NT2/D1 (cell line): ENCODE measurements around the gene UBE2Q2.
"Not testable (repeated sequence)": the region's sequence is repeated elsewhere in the genome, so short reads cannot be mapped to it uniquely, and the experiment has no call there.

ENCODE experiments used
- DNase-seq: peaks from one replicate; pipeline ENCODE4 v3.0.0-alpha.2; 2011; ENCODE audit warnings: low read depth, low spot score
- H3K27me3 ChIP-seq: 2 replicates; pipeline ENCODE4 v1.6.0; 2011; ENCODE audit warnings: mild to moderate bottlenecking; ENCODE audit not compliant: insufficient read length, insufficient read depth
- H3K36me3 ChIP-seq: 2 replicates; pipeline ENCODE4 v1.6.1; 2011; ENCODE audit warnings: mild to moderate bottlenecking, low read length, mixed read lengths; ENCODE audit not compliant: insufficient read depth, insufficient read length
- H3K4me1 ChIP-seq: 2 replicates; pipeline ENCODE4 v1.5.1; 2011; ENCODE audit not compliant: insufficient read depth, insufficient read length
- H3K4me3 ChIP-seq: 2 replicates; pipeline ENCODE4 v1.5.1; 2011; ENCODE audit warnings: low read depth; ENCODE audit not compliant: insufficient read length
- H3K9ac ChIP-seq: 2 replicates; pipeline ENCODE4 v1.6.0; 2011; ENCODE audit warnings: low read depth; ENCODE audit not compliant: insufficient read length
- H3K9me3 ChIP-seq: 2 replicates; pipeline ENCODE4 v1.5.1; 2011; ENCODE audit warnings: mild to moderate bottlenecking, low read length; ENCODE audit not compliant: insufficient read depth
- SUZ12 ChIP-seq: IDR thresholded peaks from 2 replicates; pipeline ENCODE4 v1.6.1; 2011; ENCODE audit not compliant: insufficient read length, insufficient read depth; ENCODE audit errors: extremely low read depth
- YY1 ChIP-seq: IDR thresholded peaks from 2 replicates; pipeline ENCODE4 v1.6.1; 2011; ENCODE audit not compliant: insufficient read length, insufficient read depth
- ZNF274 ChIP-seq: IDR thresholded peaks from 2 replicates; pipeline ENCODE4 v1.6.1; 2011; ENCODE audit warnings: mild to moderate bottlenecking, low read depth, low read length

Gene UBE2Q2

DNA sequence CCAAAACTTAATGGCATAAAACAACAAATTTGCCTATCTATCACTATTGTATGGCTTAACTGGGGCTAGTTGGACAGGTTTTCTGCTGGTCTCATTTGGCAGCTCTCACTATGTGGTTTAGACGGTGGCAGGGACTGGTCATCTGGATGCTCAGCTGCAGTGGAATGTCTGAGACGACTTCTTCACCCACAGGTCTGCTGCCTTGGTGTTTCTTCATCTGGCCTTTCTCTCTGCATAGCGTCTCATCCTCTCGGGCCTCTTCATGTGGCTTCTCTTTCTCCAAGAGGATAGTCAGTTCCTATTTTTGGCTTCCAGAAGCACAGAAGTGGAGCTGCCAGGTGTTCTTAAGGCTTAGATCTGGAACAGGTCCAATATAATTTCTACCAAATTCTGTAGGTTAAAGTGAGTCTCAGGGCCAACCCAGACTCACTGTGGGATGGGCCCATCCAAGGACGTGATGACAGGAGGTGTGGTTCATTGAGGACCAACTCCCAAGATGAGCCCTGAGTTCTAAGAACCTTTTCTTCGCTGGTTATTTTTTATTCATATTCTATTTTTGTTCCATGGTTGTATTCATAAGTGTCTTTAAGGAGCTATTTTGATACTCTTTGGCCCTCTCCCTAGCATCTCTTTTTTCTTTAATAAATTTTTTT, 18.6 kb downstream of the UBE2Q2 start:
- H3K9ac ChIP-seq, result no peak overlapping the region
- peaks cover 29% of the 10 kb centered on the region for H3K36me3 ChIP-seq
- no peak for DNase-seq
- H3K4me3 ChIP-seq, result no peak overlapping the region
- H3K9me3 ChIP-seq, result no peaks in the 10 kb centered on the region
- H3K27me3 ChIP-seq, result no peaks in the 10 kb centered on the region
- no peak for TF ChIP-seq ZNF274
- TF ChIP-seq SUZ12, result no peak
- no peak for TF ChIP-seq YY1
- no peaks in the 10 kb centered on the region for H3K4me1 ChIP-seq

DNA sequence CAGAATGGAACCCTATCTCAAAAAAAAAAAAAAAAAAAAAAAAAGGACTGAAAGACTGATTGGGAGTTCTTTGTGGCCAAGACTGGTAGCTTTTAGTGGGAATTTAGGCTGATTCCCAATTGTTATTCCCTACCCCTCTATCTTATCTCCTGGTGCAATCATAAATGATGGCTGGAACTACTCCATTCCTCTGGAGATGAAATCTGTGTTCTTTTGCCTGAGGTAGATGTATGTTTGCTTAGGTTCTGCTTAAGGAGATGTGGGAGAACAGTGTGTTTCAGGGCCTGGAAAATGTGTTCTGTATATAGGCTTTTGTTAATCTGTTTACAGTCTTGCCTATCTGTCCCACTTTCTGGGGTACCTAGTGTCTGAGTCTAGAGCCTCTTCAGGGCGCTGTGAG, 19.5 kb downstream of the UBE2Q2 start:
- Histone ChIP-seq H3K9me3 (no peaks in the 10 kb centered on the region), H3K9ac (no peak overlapping the region), H3K36me3 (peaks cover 27% of the 10 kb centered on the region), H3K4me3 (no peak overlapping the region), H3K27me3 (no peaks in the 10 kb centered on the region), H3K4me1 (no peaks in the 10 kb centered on the region)
- TF ChIP-seq YY1, result no peak
- no peak for TF ChIP-seq ZNF274
- no peak for TF ChIP-seq SUZ12
- no peak for DNase-seq

DNA sequence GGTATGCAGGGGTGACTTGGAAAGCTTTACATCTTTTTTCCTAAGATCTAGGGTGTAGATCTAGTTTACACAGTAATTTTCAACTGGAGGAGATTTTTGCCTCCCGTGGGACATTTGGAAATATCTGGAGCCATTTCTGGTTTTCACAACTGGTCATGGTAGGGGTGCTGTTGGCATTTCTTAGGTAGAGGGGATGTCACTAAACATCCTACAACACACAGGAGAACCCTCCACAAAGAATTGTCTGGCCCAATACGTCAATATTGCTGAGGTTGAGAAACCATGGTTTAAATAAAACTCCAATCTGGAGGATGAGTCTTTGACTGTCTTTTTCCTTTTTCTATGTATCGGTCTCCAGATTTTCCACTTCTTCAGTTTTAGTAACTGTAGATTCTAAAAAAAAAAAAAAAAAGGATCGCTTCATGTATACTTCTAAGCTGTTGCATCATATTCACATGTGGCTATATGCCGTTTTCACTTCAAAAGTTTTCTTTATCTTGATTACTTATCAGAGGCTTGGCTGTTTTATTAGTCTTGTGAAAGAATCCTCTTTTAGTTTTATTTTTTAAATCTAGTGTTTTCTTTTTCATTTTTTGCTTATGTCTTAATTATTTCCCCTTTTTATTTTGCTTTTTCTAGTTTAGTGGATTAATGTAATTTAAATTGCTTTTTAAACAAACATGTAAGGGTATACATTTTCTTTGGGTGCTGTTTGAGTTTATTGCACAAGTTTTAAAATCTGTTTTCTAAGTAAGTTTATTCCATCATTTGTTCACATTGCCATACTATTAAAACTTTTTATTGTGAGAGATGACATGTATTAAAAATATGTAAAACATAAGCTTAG, 21.2 kb downstream of the UBE2Q2 start:
- no peak overlapping the region for H3K9ac ChIP-seq
- H3K9me3 ChIP-seq, result no peaks in the 10 kb centered on the region
- no peak for DNase-seq
- peaks cover 27% of the 10 kb centered on the region for H3K36me3 ChIP-seq
- no peaks in the 10 kb centered on the region for H3K27me3 ChIP-seq
- no peak overlapping the region for H3K4me3 ChIP-seq
- no peaks in the 10 kb centered on the region for H3K4me1 ChIP-seq
- TF ChIP-seq YY1 (no peak), ZNF274 (no peak), SUZ12 (no peak)

DNA sequence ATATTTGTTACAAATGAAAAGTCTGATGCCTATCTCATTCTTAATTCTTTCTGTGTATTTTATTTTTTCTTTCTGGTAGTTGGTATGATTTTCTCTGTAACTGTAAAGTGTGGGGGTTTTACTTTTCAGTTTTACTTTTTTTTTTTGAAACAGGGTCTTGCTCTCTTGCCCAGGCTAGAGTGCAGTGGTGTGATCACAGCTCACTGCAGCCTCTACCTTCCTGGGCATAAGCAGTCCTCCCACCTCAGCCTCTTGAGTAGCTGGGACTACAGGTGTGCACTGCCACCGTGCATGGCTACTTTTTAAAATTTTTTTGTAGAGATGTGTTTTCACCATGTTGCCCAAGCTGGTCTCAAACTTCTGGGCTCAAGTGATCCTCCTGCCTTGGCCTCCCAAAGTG, 22.8 kb downstream of the UBE2Q2 start:
- not testable (repeated sequence) for DNase-seq, H3K4me1 ChIP-seq, H3K4me3 ChIP-seq, H3K27me3 ChIP-seq, H3K9ac ChIP-seq, H3K9me3 ChIP-seq
- peaks cover 20% of the 10 kb centered on the region for H3K36me3 ChIP-seq

DNA sequence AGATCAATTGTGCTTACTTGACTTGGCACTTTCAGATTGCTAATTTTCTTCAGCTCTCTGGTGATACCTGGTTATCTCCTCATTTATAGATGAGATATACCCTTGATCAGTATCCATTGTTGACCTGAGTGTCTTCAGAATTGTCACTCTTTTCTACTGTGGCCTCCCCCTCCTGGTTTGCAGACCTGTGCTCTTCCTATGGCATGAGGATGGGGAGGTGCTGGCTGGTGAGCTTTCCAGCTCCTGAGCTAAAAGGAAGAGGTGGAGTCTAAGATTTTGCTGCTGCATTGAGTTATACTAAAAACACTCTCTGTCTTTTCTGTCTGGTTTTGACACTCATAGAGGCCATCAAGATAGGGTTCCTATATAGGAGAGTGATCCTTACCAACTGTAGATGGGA, 23.7 kb downstream of the UBE2Q2 start:
- Histone ChIP-seq H3K4me3 (no peak overlapping the region), H3K9ac (no peak overlapping the region)

DNA sequence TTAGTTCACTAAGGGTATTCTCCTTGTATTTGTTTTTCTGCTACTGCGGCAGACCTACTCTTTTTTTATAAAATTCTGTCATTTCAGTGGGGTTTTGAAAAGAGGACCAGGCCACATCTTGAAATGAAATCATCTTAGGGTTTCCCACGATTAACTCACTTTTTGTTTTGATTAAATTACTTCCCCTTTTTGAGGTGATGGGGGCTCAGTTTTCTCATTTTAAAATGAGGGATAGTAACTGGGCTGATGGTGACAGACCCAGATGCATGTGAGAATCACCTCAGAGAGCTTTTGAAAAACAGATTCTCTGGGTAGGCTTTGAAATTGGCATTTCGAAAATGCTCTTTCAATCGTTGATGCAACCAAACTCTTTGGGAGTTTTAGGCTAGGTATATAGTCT, 24.2 kb downstream of the UBE2Q2 start:
- no peaks in the 10 kb centered on the region for H3K4me1 ChIP-seq
- no peaks in the 10 kb centered on the region for H3K9me3 ChIP-seq
- no peaks in the 10 kb centered on the region for H3K27me3 ChIP-seq
- no peak overlapping the region for H3K4me3 ChIP-seq
- no peak for TF ChIP-seq SUZ12
- no peak for TF ChIP-seq YY1
- no peak for TF ChIP-seq ZNF274
- DNase-seq, result no peak
- peaks cover 13% of the 10 kb centered on the region for H3K36me3 ChIP-seq
- no peak overlapping the region for H3K9ac ChIP-seq

More for the DNA sequence above, 23.7 kb downstream of the UBE2Q2 start:
- Histone ChIP-seq H3K36me3 (peaks cover 16% of the 10 kb centered on the region), H3K9me3 (no peaks in the 10 kb centered on the region), H3K27me3 (no peaks in the 10 kb centered on the region), H3K4me1 (no peaks in the 10 kb centered on the region)
- no peak for DNase-seq
- TF ChIP-seq YY1 (no peak), ZNF274 (no peak), SUZ12 (no peak)

DNA sequence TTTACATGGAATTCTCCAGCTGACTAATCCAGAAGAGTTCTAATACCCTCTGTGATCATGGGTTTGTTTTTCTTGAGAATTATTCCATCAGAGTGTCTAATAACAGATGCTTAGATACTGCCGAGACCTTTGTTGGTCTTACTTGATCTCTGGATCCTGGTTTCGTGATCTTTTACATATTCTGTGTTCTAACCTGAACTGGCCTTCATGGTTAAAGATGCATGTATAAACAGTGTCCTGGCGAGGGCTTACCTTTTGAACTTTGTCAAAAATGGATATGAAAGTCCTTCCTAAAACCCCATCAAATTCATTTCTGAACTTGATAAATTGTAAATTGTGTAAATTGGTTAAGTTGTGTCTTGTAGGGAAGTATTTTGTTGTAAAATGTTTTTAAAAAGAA, 24.8 kb downstream of the UBE2Q2 start:
- peaks cover 13% of the 10 kb centered on the region for H3K36me3 ChIP-seq
- DNase-seq, result no peak
- no peaks in the 10 kb centered on the region for H3K27me3 ChIP-seq
- no peak overlapping the region for H3K4me3 ChIP-seq
- H3K4me1 ChIP-seq, result no peaks in the 10 kb centered on the region
- no peak for TF ChIP-seq YY1
- TF ChIP-seq SUZ12, result no peak
- no peak for TF ChIP-seq ZNF274
- no peak overlapping the region for H3K9ac ChIP-seq
- no peaks in the 10 kb centered on the region for H3K9me3 ChIP-seq
